ENCODE results near the gene TMEM242. TPM values are rescaled to one million over a fixed set of nuclear protein-coding genes. Genes with fewer than 3 reads are reported as not detected.
A peak's percentile ranks its signal among the peaks of the same experiment; 100 is the strongest.

TMEM242 gene
- total and polyA plus RNA-seq, 8 donors, result 10.9 to 15.2 (median 12.8) TPM

- DNase-seq, result peak in 1 of 4 donors; percentile 35
- H3K27ac ChIP-seq, result no peak overlapping the region
- H3K27me3 ChIP-seq, result peaks cover 0 to 19% of the 10 kb centered on the region in 2 donors
- no peaks in the 10 kb centered on the region for H3K9me3 ChIP-seq
- TF ChIP-seq CTCF (IDR thresholded peaks at IDR 0.05), result no peak
- H3K4me1 ChIP-seq, result peaks cover 0 to 14% of the 10 kb centered on the region in 2 donors
- H3K36me3 ChIP-seq, result no peaks in the 10 kb centered on the region
- H3K4me3 ChIP-seq, result no peak overlapping the region
- no peak for ATAC-seq
- intact Hi-C loops (cut with DNase I), result no loop called here
Observed at GRCh38 chr6:157276731-157277130, 46.6 kb downstream of the TMEM242 start.

- peaks cover 0 to 14% of the 10 kb centered on the region in 2 donors for H3K4me1 ChIP-seq
- H3K27me3 ChIP-seq, result peaks cover 0 to 19% of the 10 kb centered on the region in 2 donors
- no peaks in the 10 kb centered on the region for H3K9me3 ChIP-seq
- TF ChIP-seq CTCF (IDR thresholded peaks at IDR 0.05), result no peak
- intact Hi-C loops (cut with DNase I), result no loop called here
- no peak overlapping the region for H3K4me3 ChIP-seq
- H3K27ac ChIP-seq, result no peak overlapping the region
- ATAC-seq (no peak), DNase-seq (peak in 1 of 4 donors; percentile 13)
- H3K36me3 ChIP-seq, result no peaks in the 10 kb centered on the region
Observed at GRCh38 chr6:157276134-157276532, 47.2 kb downstream of the TMEM242 start.

- TF ChIP-seq CTCF (IDR thresholded peaks at IDR 0.05), result peak; percentile 58 to 85
- ATAC-seq (peak; percentile 99), DNase-seq (peak; percentile 72 to 98 (median 78))
- Histone ChIP-seq H3K9me3 (no peaks in the 10 kb centered on the region), H3K4me1 (peaks cover 0 to 14% of the 10 kb centered on the region in 2 donors), H3K27ac (peak overlapping the region; percentile 59 to 73), H3K27me3 (peaks cover 0 to 19% of the 10 kb centered on the region in 2 donors), H3K36me3 (no peaks in the 10 kb centered on the region), H3K4me3 (peak overlapping the region; percentile 53 to 71)
- intact Hi-C loops (cut with DNase I), result no loop called here
Observed at GRCh38 chr6:157274471-157275226, 48.7 kb downstream of the TMEM242 start.

- intact Hi-C loops (cut with DNase I), result no loop called here
- DNase-seq (peak in 1 of 4 donors; percentile 86), ATAC-seq (peak; percentile 17)
- peak overlapping the region; percentile 53 to 71 for H3K4me3 ChIP-seq
- no peaks in the 10 kb centered on the region for H3K9me3 ChIP-seq
- TF ChIP-seq CTCF (IDR thresholded peaks at IDR 0.05), result no peak
- peak overlapping the region in 1 of 2 donors; percentile 73 for H3K27ac ChIP-seq
- H3K4me1 ChIP-seq, result peaks cover 3 to 14% of the 10 kb centered on the region in 2 donors
- peaks cover 0 to 19% of the 10 kb centered on the region in 2 donors for H3K27me3 ChIP-seq
- H3K36me3 ChIP-seq, result no peaks in the 10 kb centered on the region
Observed at GRCh38 chr6:157273756-157274470, 49.4 kb downstream of the TMEM242 start.
